ENCODE data around the gene GAPT. TPM values are rescaled to one million over a fixed set of nuclear protein-coding genes. Genes with fewer than 3 reads are reported as not detected.

GAPT gene
- total and polyA plus RNA-seq, 2 donors (not counting 3 experiments of a cell fraction or from before 2014, with no cell fraction given) = not detected

- no peaks in the 10 kb centered on the region for H3K4me1 ChIP-seq (ENCODE audit: control insufficient read depth, extremely low read depth, insufficient read depth, low read length)
- intact Hi-C loops (cut with micrococcal nuclease) (no loop called here), dilution Hi-C loops (cut with MboI; ENCODE audit: extremely low pct_ligation_motif_present, low sequenced_read_pairs) (no loop called here)
- H3K9ac ChIP-seq (replicated peaks; ENCODE audit: extremely low read depth, insufficient read depth, low read length) = no peak overlapping the region
- H2AFZ ChIP-seq (ENCODE audit: low read depth, low read length) = no peak overlapping the region
- no peak overlapping the region for H3K27ac ChIP-seq (ENCODE audit: insufficient read depth, low read depth, low read length)
- H3K36me3 ChIP-seq (ENCODE audit: control insufficient read depth in 2 of 2, extremely low read depth in 1 of 2, insufficient read depth in 2 of 2, low read length in 2 of 2) = no peaks in the 10 kb centered on the region
- no TSS peak for BruUV-seq (replicated peaks)
- ChIA-PET CTCF (no interaction called here), POLR2A (no interaction called here)
- H3K4me2 ChIP-seq (ENCODE audit: insufficient read depth, low read length) = no peak overlapping the region
- no peaks in the 10 kb centered on the region for H3K9me1 ChIP-seq (replicated peaks; ENCODE audit: control insufficient read depth, extremely low read depth, insufficient read depth, low read length)
- no peak for DNase-seq (ENCODE audit: low read depth, low spot score)
- H3K9me3 ChIP-seq (replicated peaks; ENCODE audit: control insufficient read depth, insufficient read depth, low read length) = no peaks in the 10 kb centered on the region
- no peaks in the 10 kb centered on the region for H4K20me1 ChIP-seq (replicated peaks; ENCODE audit: control insufficient read depth, extremely low read depth, insufficient read depth, low read length)
- FAIRE-seq = no peak
- peaks cover 4 to 7% of the 10 kb centered on the region in 2 experiments for H3K27me3 ChIP-seq (ENCODE audit: control insufficient read depth in 2 of 2, insufficient read depth in 2 of 2, low read length in 2 of 2)
- TF ChIP-seq GATA2 (IDR thresholded peaks at IDR 0.05; ENCODE audit: insufficient read depth, insufficient read length, low read depth, low read length) (no peak), MAX (IDR thresholded peaks at IDR 0.05; ENCODE audit: insufficient read depth, insufficient read length) (no peak), JUN (IDR thresholded peaks at IDR 0.05; ENCODE audit: borderline replicate concordance, insufficient read depth, insufficient read length, low read depth) (no peak), EZH2 (IDR thresholded peaks at IDR 0.05; ENCODE audit: borderline replicate concordance, low read depth, low read length, severe bottlenecking) (no peak), MYC (IDR thresholded peaks at IDR 0.05; ENCODE audit: low read depth, low read length) (no peak), CTCF (IDR thresholded peaks at IDR 0.05; ENCODE audit: extremely low read depth in 1 of 2, insufficient read depth in 1 of 2, low read depth in 1 of 2, low read length in 2 of 2) (no peak), POLR2AphosphoS5 (IDR thresholded peaks at IDR 0.05; ENCODE audit: insufficient read depth, low read depth, low read length) (no peak), POLR2A (IDR thresholded peaks at IDR 0.05; ENCODE audit: low read depth, low read length) (no peak), FOS (IDR thresholded peaks at IDR 0.05; ENCODE audit: borderline replicate concordance, insufficient read depth, low read length) (no peak)
- no peak overlapping the region for H3K4me3 ChIP-seq (replicated peaks in 1 of 3; ENCODE audit: insufficient read depth in 1 of 3, low read depth in 1 of 3, low read length in 3 of 3)
- no peaks in the 10 kb centered on the region for H3K79me2 ChIP-seq (ENCODE audit: control insufficient read depth, insufficient read depth, low read length)
Measured at GRCh38 chr5:58482536-58482935, 8.7 kb upstream of the GAPT start.

Measured in endothelial cell of umbilical vein (primary cell).